A549 (cell line): ENCODE measurements around the gene SEMA4D. TPM values are rescaled to one million over a fixed set of nuclear protein-coding genes. Genes with fewer than 3 reads are reported as not detected.

Experiments used
- ATAC-seq, 2 experiments: fragments of 200-7000 bp in 1 of 2; fragments of >200 bp in 1 of 2; cut with Nextera tagmentation in 1 of 2; cut with Tn5 transposase in 1 of 2; 3 replicates each; pipeline versions ENCODE4 v1.8.0 to v1.9.1; 2018 to 2020; ENCODE audit warnings: mild to moderate bottlenecking in 1 of 2, moderate library complexity in 1 of 2
- CTCF ChIA-PET: fragments of 300-600 bp; sonication (Branson Sonifier 250); formaldehyde crosslinking; extraction: SDS; loops from one replicate; lab custom pipeline; 2021; ENCODE audit warnings: antibody characterized with exemption, inconsistent platforms; lab: Yijun Ruan, JAX
- POLR2A ChIA-PET: fragments of 350-600 bp; formaldehyde crosslinking; extraction: SDS; loops from one replicate; lab custom pipeline; 2021; ENCODE audit warnings: antibody characterized with exemption, inconsistent platforms; lab: Yijun Ruan, JAX
- DNase-seq, 2 experiments: peaks; one replicate each; pipeline versions ENCODE4 v3.0.0 to v3.0.0-alpha.2; 2011 to 2016; ENCODE audit warnings: low read depth in 1 of 2, low spot score in 1 of 2
- FAIRE-seq: peaks from 2 replicates; lab custom pipeline; 2011; peaks lifted over from hg19 to GRCh38; lab: Jason Lieb, UNC
- H3K27ac ChIP-seq, 2 experiments: fragments of >200 bp; sonication (Bioruptor Twin); formaldehyde crosslinking; 3 replicates each; pipeline ENCODE4 v1.5.1; 2016 to 2017
- H3K4me1 ChIP-seq: fragments of >200 bp; sonication (Bioruptor Twin); formaldehyde crosslinking; 3 replicates; pipeline ENCODE4 v1.6.1; 2016
- H3K4me2 ChIP-seq: fragments of >200 bp; sonication (Bioruptor Twin); formaldehyde crosslinking; 3 replicates; pipeline ENCODE4 v1.6.1; 2016
- H3K4me3 ChIP-seq: fragments of >200 bp; sonication (Bioruptor Twin); formaldehyde crosslinking; 3 replicates; pipeline ENCODE4 v1.5.1; 2016
- H3K9me3 ChIP-seq: fragments of >200 bp; sonication (Bioruptor Twin); formaldehyde crosslinking; 3 replicates; pipeline ENCODE4 v1.6.1; 2016
- CHD2 ChIP-seq: fragments of 150-350 bp; IDR thresholded peaks from 2 replicates; pipeline ENCODE4 v1.6.1; 2014; ENCODE audit warnings: low read length; ENCODE audit not compliant: partially characterized antibody
- EHF ChIP-seq: fragments of 250-450 bp; sonication (Bioruptor Pico); IDR thresholded peaks from 2 replicates; pipeline ENCODE4 v1.5.0; 2020; ENCODE audit warnings: mild to moderate bottlenecking
- EP300 ChIP-seq, 2 experiments: fragments of >200 bp; sonication (Bioruptor Twin); formaldehyde crosslinking; IDR thresholded peaks; 2 replicates in 1 of 2; 3 replicates in 1 of 2; pipeline ENCODE4 v1.6.1; 2016 to 2017
- ESRRA ChIP-seq: fragments of 150-350 bp; IDR thresholded peaks from 2 replicates; pipeline ENCODE4 v1.6.1; 2014; ENCODE audit warnings: mild to moderate bottlenecking, low read length, borderline replicate concordance
- FOSB ChIP-seq: fragments of 250-450 bp; sonication (Bioruptor Pico); IDR thresholded peaks from 2 replicates; pipeline ENCODE4 v1.5.0; 2020; ENCODE audit warnings: mild to moderate bottlenecking, moderate library complexity
- FOSL2 ChIP-seq, 2 experiments: fragments of 450-650 bp in 1 of 2; fragments of >200 bp in 1 of 2; sonication (Bioruptor Twin) in 1 of 2; formaldehyde crosslinking; IDR thresholded peaks; 2 replicates each; pipeline versions ENCODE4 v1.5.0 to v1.6.1; 2016 to 2020; ENCODE audit warnings: mild to moderate bottlenecking in 1 of 2, moderate library complexity in 1 of 2
- FOXS1 ChIP-seq: fragments of 250-450 bp; sonication (Bioruptor Pico); IDR thresholded peaks from 2 replicates; pipeline ENCODE4 v1.5.0; 2020; ENCODE audit warnings: mild to moderate bottlenecking, moderate library complexity
- GATA3 ChIP-seq: IDR thresholded peaks from 2 replicates; pipeline ENCODE4 v1.6.1; 2012; ENCODE audit warnings: borderline replicate concordance
- HES2 ChIP-seq: fragments of >200 bp; sonication (Bioruptor Twin); formaldehyde crosslinking; IDR thresholded peaks from 2 replicates; pipeline ENCODE4 v1.6.1; 2016
- HEYL ChIP-seq: fragments of 250-450 bp; sonication (Bioruptor Pico); IDR thresholded peaks from 2 replicates; pipeline ENCODE4 v1.8.0; 2021; ENCODE audit warnings: mild to moderate bottlenecking, moderate library complexity
- HMGXB4 ChIP-seq: fragments of 250-450 bp; sonication (Bioruptor Pico); IDR thresholded peaks from 2 replicates; pipeline ENCODE4 v1.5.0; 2021; ENCODE audit warnings: mild to moderate bottlenecking, moderate library complexity, borderline replicate concordance
- HOXB13 ChIP-seq: fragments of 250-450 bp; sonication (Bioruptor Pico); IDR thresholded peaks from 2 replicates; pipeline ENCODE4 v1.5.0; 2020; ENCODE audit warnings: low read depth, mild to moderate bottlenecking, moderate library complexity
- HOXB5 ChIP-seq: fragments of 250-450 bp; sonication (Bioruptor Pico); IDR thresholded peaks from 2 replicates; pipeline ENCODE4 v1.5.0; 2020; ENCODE audit warnings: mild to moderate bottlenecking, moderate library complexity
- KDM1A ChIP-seq: fragments of 200-600 bp; sonication (generic); IDR thresholded peaks from 2 replicates; pipeline ENCODE4 v1.6.1; 2016; ENCODE audit warnings: low read depth, mild to moderate bottlenecking
- PBX3 ChIP-seq: IDR thresholded peaks from 2 replicates; pipeline ENCODE4 v1.6.1; 2012
- PHF8 ChIP-seq: fragments of 200-600 bp; sonication (generic); IDR thresholded peaks from 2 replicates; pipeline ENCODE4 v1.6.1; 2016; ENCODE audit warnings: low read depth, mild to moderate bottlenecking, antibody characterized with exemption, moderate library complexity, borderline replicate concordance
- RAD21 ChIP-seq, 2 experiments: fragments of >200 bp in 1 of 2; sonication (Bioruptor Twin) in 1 of 2; formaldehyde crosslinking in 1 of 2; IDR thresholded peaks in 1 of 2; conservative IDR thresholded peaks in 1 of 2; 2 replicates in 1 of 2; 3 replicates in 1 of 2; pipeline ENCODE4 v1.6.1; 2012 to 2018; ENCODE audit warnings: inconsistent platforms in 1 of 2
- RARB ChIP-seq: fragments of 250-450 bp; sonication (Bioruptor Pico); IDR thresholded peaks from 2 replicates; pipeline ENCODE4 v1.8.0; 2021; ENCODE audit warnings: mild to moderate bottlenecking, moderate library complexity
- RNF2 ChIP-seq: fragments of 200-600 bp; sonication (generic); IDR thresholded peaks from 2 replicates; pipeline ENCODE4 v1.6.1; 2016; ENCODE audit warnings: low read depth, mild to moderate bottlenecking, antibody characterized with exemption, moderate library complexity, borderline replicate concordance
- TP53 ChIP-seq: fragments of 250-450 bp; sonication (Bioruptor Pico); IDR thresholded peaks from 2 replicates; pipeline ENCODE4 v1.5.0; 2021; ENCODE audit warnings: mild to moderate bottlenecking, moderate library complexity
- ZC3H11A ChIP-seq: fragments of 450-650 bp; IDR thresholded peaks from 2 replicates; pipeline ENCODE4 v1.6.1; 2014; ENCODE audit warnings: antibody characterized with exemption, mild to moderate bottlenecking
- WGBS: methylation state at CpG from one replicate; pipeline ENCODE4 v1.1.6; 2017; ENCODE audit errors: missing lambda C conversion rate; 5-methylcytosine and 5-hydroxymethylcytosine counted together
- polyA plus RNA-seq, 4 experiments: library from polyadenylated mRNA; depleted of rRNA in 3 of 4; stranded (reverse); fragments of >200 nt; fragmentation: RNase III in 1 of 4; extraction: RNeasy Plus Mini Kit Qiagen cat#74134 plus additional on column Dnase treatment in 1 of 4; gene quantifications; 2 replicates in 3 of 4; 3 replicates in 1 of 4; pipeline ENCODE4 v1.2.3, GENCODE V29; 2011 to 2017

Gene SEMA4D
- polyA plus RNA-seq, 2 of the 4 experiments (the other 2 are of a cell fraction): 5.3 to 7.2 TPM

GRCh38 chr9:89497257-89497963, 503 bp downstream of the SEMA4D start:
- H3K27ac ChIP-seq: peak overlapping the region; percentile 85 to 87
- no peak for FAIRE-seq
- ChIA-PET CTCF (no interaction called here), POLR2A (no interaction called here)
- 10% methylated on average over 17 of the region's 67 CpGs for WGBS
- no peak for DNase-seq
- no peak for TF ChIP-seq EHF (CRISPR knock-in tag)
- TF ChIP-seq RAD21 (conservative IDR thresholded peaks at IDR 0.05 in 1 of 2, IDR thresholded peaks at IDR 0.05 in 1 of 2): no peak
- TF ChIP-seq RNF2: no peak
- no peak for TF ChIP-seq ESRRA
- TF ChIP-seq HOXB13 (CRISPR knock-in tag): no peak
- TF ChIP-seq TP53: no peak
- no peak for TF ChIP-seq HEYL (CRISPR knock-in tag)
- TF ChIP-seq FOSB (CRISPR knock-in tag): no peak
- TF ChIP-seq PHF8: no peak
- TF ChIP-seq HES2: no peak
- no peak for TF ChIP-seq HOXB5 (CRISPR knock-in tag)
- TF ChIP-seq GATA3: no peak
- H3K9me3 ChIP-seq: no peaks in the 10 kb centered on the region
- H3K4me3 ChIP-seq: peak overlapping the region; percentile 97
- H3K4me1 ChIP-seq: peaks cover 10% of the 10 kb centered on the region
- ATAC-seq: peak; percentile 22 to 56
- peak overlapping the region; percentile 93 for H3K4me2 ChIP-seq

GRCh38 chr9:89496645-89497256, 1.2 kb downstream of the SEMA4D start:
- H3K4me3 ChIP-seq: peak overlapping the region; percentile 97
- peak overlapping the region; percentile 93 for H3K4me2 ChIP-seq
- ATAC-seq (peak in 1 of 2 experiments; percentile 23; a peak in 3 of 6 replicates), DNase-seq (peak in 1 of 2 experiments; percentile 24), FAIRE-seq (no peak)
- POLR2A ChIA-PET: no interaction called here
- H3K4me1 ChIP-seq: peaks cover 10% of the 10 kb centered on the region
- CTCF ChIA-PET: interaction anchor here (0.5 kb wide), 1 partner anchor 114 kb away, joined by 3 read pairs; no protein-coding TSS in a partner anchor
- WGBS: 61% methylated on average over 9 of the region's 14 CpGs
- TF ChIP-seq CHD2: no peak
- no peak for TF ChIP-seq TP53
- TF ChIP-seq RARB (CRISPR knock-in tag): no peak
- no peak for TF ChIP-seq HMGXB4 (CRISPR knock-in tag)
- TF ChIP-seq ZC3H11A: no peak
- no peak for TF ChIP-seq FOSL2 (IDR thresholded peaks at IDR 0.05)
- TF ChIP-seq FOSL2 (CRISPR knock-in tag; IDR thresholded peaks at IDR 0.05): no peak
- no peaks in the 10 kb centered on the region for H3K9me3 ChIP-seq
- peak overlapping the region; percentile 85 to 87; a peak in 5 of 6 replicates for H3K27ac ChIP-seq

GRCh38 chr9:89495824-89496560, 1.9 kb downstream of the SEMA4D start:
- Histone ChIP-seq H3K4me2 (peak overlapping the region; percentile 93; the same call in 2 of the 3 replicates), H3K9me3 (no peaks in the 10 kb centered on the region), H3K27ac (no peak overlapping the region), H3K4me1 (peaks cover 10% of the 10 kb centered on the region), H3K4me3 (no peak overlapping the region)
- POLR2A ChIA-PET: no interaction called here
- no peak for ATAC-seq
- 94% methylated on average over 9 of the region's 12 CpGs for WGBS
- TF ChIP-seq FOXS1 (CRISPR knock-in tag) (no peak), EP300 (IDR thresholded peaks at IDR 0.05) (no peak), KDM1A (no peak), HOXB5 (CRISPR knock-in tag) (no peak), PBX3 (no peak)
- no peak for DNase-seq
- CTCF ChIA-PET: interaction anchor here (0.5 to 1.5 kb wide), 2 partner anchors 33 to 115 kb away, joined by 3 read pairs; no protein-coding TSS in a partner anchor
- no peak for FAIRE-seq
